ENCODE data around the gene ATAD2B. TPM values are rescaled to one million over a fixed set of nuclear protein-coding genes. Genes with fewer than 3 reads are reported as not detected.
"Not testable (repeated sequence)": the region's sequence is repeated elsewhere in the genome, so short reads cannot be mapped to it uniquely, and the experiment has no call there.

The ATAD2B gene
- total and polyA plus RNA-seq, 2 of the 4 experiments (the other 2 are of a cell fraction): 1.5 to 5.0 TPM

- DNase-seq; H2AK9ac ChIP-seq (replicated peaks; ENCODE audit: low read depth, low read length, poor library complexity); H4K20me1 ChIP-seq (ENCODE audit: insufficient read depth, low read length); H3K36me3 ChIP-seq (ENCODE audit: control insufficient read depth, insufficient read depth, low read length); CTCF ChIA-PET; H3K4ac ChIP-seq (ENCODE audit: low read depth, low read length); in situ Hi-C loops (cut with MboI; ENCODE audit: low sequenced_read_pairs); H3K4me1 ChIP-seq (ENCODE audit: control insufficient read depth, insufficient read depth, low read length); H3K4me2 ChIP-seq (ENCODE audit: low read depth, low read length); H2BK15ac ChIP-seq (ENCODE audit: low read depth, low read length); H3K27ac ChIP-seq (ENCODE audit: insufficient read depth, low read length); H3K14ac ChIP-seq (replicated peaks; ENCODE audit: low read depth, low read length); H3K9me1 ChIP-seq (ENCODE audit: insufficient read depth, low read length); H3K9me3 ChIP-seq (ENCODE audit: control insufficient read depth, insufficient read depth, low read length); H3K23ac ChIP-seq (ENCODE audit: low read depth, low read length); dilution Hi-C loops (cut with HindIII; ENCODE audit: low sequenced_read_pairs, unreplicated experiment); H3K56ac ChIP-seq (ENCODE audit: extremely low read depth, insufficient read depth, low read length); H2BK5ac ChIP-seq (ENCODE audit: low read depth, low read length, poor library complexity, severe bottlenecking); ATAC-seq (ENCODE audit: low read depth); intact Hi-C loops (cut with micrococcal nuclease); H3K4me3 ChIP-seq (ENCODE audit: insufficient read depth, low read depth, low read length); H2AFZ ChIP-seq (replicated peaks; ENCODE audit: low read length, poor library complexity); H3K9ac ChIP-seq (ENCODE audit: low read depth, low read length); POLR2A ChIA-PET (ENCODE audit: unreplicated experiment); H4K8ac ChIP-seq (ENCODE audit: low read depth in 2 of 2, low read length in 2 of 2); H3K27me3 ChIP-seq (ENCODE audit: control insufficient read depth, insufficient read depth, low read length); H2AK5ac ChIP-seq (ENCODE audit: low read depth, low read length); H3K79me1 ChIP-seq (ENCODE audit: low read depth in 1 of 2, low read length in 2 of 2); H2BK120ac ChIP-seq (ENCODE audit: low read depth, low read length); H4K5ac ChIP-seq (ENCODE audit: low read depth, low read length); H4K91ac ChIP-seq (ENCODE audit: insufficient read depth, low read depth, low read length); BruUV-seq (replicated peaks); H3K18ac ChIP-seq (ENCODE audit: low read depth, low read length); H2BK20ac ChIP-seq (ENCODE audit: low read depth, low read length): not testable (repeated sequence)
- WGBS, 2 experiments (ENCODE audit: extremely low coverage in 2 of 2, insufficient read length in 1 of 2): no CpG with 5 or more reads among the region's 3 CpGs
Measured at GRCh38 chr2:23723029-23723428, 203.9 kb downstream of the ATAD2B start.
